ENCODE results near the gene ROR1.

The ROR1 gene

DNA sequence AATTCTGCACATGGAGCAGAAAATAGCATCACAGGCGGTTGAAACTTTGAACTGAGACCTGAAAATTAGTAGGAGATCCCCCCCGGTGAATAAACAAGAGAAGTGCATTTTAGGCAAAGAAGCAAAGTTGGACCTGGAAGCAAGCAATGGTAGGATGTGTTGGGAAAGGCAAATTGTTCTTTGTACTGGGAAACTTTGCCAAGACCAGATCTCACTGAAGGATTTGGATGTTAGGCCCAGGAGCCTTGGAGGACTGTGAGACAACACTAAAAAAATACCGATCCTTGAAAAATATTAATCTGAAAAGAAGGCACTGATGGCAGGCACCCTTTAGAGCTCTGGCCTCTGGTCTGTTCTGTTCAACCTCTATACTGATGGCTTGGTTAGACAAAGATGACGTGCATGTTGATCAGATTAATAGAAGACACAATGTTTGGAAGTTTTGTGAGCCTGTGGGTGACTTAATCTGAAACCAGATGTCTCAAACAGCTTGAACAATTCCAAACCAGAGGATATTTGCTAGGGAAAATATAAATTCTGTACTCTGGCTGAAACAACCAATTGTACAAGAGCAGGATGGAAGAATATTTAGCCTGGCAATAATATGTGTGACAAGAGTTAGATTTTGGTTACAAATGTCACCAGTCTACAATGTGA, 108.4 kb downstream of the ROR1 start:
- no peak for DNase-seq (ENCODE audit: low read depth, low spot score)

- no peak for DNase-seq (ENCODE audit: low read depth, low spot score)
These were observed 109.8 kb downstream of the ROR1 start for GRCh38 chr1:63883494-63884235.

- no peak for DNase-seq (ENCODE audit: low read depth, low spot score)
These were observed 110.7 kb downstream of the ROR1 start for GRCh38 chr1:63884486-63884885.

- no peak for DNase-seq (ENCODE audit: low read depth, low spot score)
These were observed 112.1 kb downstream of the ROR1 start for GRCh38 chr1:63885899-63886298.

GRCh38 chr1:63886340-63886739, 112.5 kb downstream of the ROR1 start:
- DNase-seq (ENCODE audit: low read depth, low spot score), result no peak

GRCh38 chr1:63887809-63888208, 114.0 kb downstream of the ROR1 start:
- no peak for DNase-seq (ENCODE audit: low read depth, low spot score)

- no peak for DNase-seq (ENCODE audit: low read depth, low spot score)
These were observed 115.2 kb downstream of the ROR1 start for GRCh38 chr1:63888984-63889383.

- DNase-seq (ENCODE audit: low read depth, low spot score), result no peak
These were observed 116.7 kb downstream of the ROR1 start for GRCh38 chr1:63890468-63890867.

- DNase-seq (ENCODE audit: low read depth, low spot score), result no peak
These were observed 117.4 kb downstream of the ROR1 start for GRCh38 chr1:63891060-63891690.

DNA sequence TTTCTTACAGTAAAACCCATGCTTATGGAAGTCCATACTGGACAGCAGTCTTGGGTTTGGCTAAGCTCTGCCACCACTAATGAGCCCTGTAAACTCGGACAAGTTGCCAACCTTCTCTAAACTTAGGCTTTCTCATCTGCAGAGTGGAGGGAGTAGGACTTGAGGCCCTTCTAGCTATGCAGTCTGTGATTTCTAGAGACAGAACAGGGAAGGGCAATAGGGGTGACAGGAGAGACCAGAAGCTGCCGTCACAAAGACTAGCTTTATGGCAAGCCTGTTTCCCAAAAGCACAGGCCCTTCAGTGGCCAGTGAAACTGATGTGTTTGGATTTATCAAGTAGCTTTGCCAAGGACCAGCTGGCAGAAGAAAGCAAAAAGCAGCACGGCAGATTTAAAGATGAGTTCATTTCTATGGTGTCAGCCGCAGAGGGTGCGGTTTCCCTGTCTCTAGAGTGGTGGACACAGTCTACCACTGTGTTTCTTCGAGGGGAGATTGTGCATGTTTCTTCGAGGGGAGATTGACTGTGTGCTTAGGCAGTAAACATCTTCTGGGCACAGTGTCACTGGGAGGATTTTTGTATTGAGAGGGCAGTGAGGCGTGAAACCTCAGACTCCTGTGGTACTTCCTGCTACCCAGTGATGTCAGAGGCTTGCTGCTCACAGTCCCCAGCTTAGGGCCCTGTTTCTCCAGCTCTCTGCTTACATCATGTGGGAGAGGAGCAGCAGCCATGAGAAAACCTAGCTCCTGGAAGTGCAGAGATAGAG, 119.0 kb downstream of the ROR1 start:
- no peak for DNase-seq (ENCODE audit: low read depth, low spot score)

GRCh38 chr1:63893976-63894375, 120.2 kb downstream of the ROR1 start:
- DNase-seq (ENCODE audit: low read depth, low spot score), result no peak

GRCh38 chr1:63894627-63895265, 120.9 kb downstream of the ROR1 start:
- no peak for DNase-seq (ENCODE audit: low read depth, low spot score)

GRCh38 chr1:63896755-63897154, 122.9 kb downstream of the ROR1 start:
- no peak for DNase-seq (ENCODE audit: low read depth, low spot score)

- no peak for DNase-seq (ENCODE audit: low read depth, low spot score)
These were observed 124.8 kb downstream of the ROR1 start for GRCh38 chr1:63898428-63899196.

DNA sequence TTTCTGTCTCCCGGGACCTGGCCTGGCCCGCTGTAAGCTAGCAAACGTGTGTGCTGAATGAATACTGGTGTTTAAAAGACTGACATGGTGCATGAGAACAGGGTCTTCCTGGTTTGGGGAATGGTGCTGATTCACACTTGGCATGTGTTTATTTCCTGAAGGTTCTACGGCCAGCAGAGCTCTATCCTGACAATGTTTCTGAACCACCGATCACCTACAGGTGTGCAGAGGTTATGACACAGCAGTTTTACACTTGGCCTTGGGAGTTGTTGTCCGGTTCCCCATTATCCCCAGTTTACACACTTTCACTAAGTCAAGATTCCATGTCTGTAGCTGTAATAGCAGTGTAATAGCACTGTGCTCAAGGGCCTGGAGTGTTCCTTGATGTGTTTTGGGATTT, 127.3 kb downstream of the ROR1 start:
- no peak for DNase-seq (ENCODE audit: low read depth, low spot score)

GRCh38 chr1:63902844-63903589, 129.2 kb downstream of the ROR1 start:
- no peak for DNase-seq (ENCODE audit: low read depth, low spot score)

DNA sequence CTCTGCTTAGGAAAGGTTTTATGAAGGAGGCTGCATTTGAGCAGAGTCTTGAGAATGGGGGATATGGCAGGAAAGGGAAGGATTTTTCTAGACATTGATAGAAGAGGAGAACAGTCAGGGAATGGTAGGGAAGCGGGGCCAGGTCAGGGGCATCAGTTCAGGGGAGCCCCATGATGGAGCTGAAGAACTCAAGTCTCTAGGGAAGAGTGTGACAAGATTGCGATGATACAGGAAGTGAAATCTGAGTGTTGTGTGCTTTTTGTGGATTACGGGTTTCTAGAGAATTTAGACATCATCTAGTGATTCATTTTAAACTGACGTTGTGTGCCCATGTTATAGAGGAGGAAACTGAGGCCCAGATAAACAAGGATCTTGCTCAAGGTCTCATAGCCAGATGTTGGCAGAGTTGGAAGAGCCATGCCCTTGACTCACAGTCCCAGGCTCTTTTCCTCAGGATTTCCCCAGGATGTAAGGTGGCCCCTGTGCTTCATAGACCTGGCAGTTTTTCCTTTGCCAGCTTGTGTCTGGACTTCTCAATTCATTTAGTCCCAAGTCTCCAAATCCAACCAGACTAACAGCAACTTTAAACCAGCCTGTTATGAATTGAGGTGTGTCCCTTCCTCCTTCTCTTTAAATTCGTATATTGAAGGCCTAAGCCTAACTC, 130.3 kb downstream of the ROR1 start:
- no peak for DNase-seq (ENCODE audit: low read depth, low spot score)

DNA sequence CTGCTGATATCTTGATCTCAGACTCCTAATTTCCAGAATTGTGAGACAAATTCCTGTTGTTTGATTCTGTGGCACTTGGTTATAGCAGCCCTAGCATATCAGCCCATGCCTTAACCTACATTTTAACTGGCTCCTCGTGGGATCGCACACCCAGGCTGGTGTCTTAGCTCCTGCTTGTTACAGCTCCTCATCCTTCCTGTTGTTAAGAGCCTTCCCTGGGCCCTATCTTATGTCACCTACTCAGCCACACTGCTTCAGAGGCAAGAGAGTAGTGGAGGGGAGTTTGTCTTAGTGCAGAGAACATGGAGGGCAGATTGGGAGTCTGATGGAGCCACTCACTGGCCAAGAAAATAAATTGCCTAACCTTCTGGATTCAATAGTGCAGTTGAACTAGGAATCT, 131.0 kb downstream of the ROR1 start:
- no peak for DNase-seq (ENCODE audit: low read depth, low spot score)

GRCh38 chr1:63906047-63906704, 132.4 kb downstream of the ROR1 start:
- DNase-seq (ENCODE audit: low read depth, low spot score), result no peak
